RPMI7951 (cell line): Measurements from ENCODE around the gene DDX5. TPM values are rescaled to one million over a fixed set of nuclear protein-coding genes. Genes with fewer than 3 reads are reported as not detected.
"Not testable (repeated sequence)": the region's sequence is repeated elsewhere in the genome, so short reads cannot be mapped to it uniquely, and the experiment has no call there.

Experiments
- DNase-seq: peaks from one replicate; pipeline ENCODE4 v3.0.0-alpha.2; 2012; ENCODE audit warnings: low read depth
- total RNA-seq: library from RNA; depleted of rRNA; stranded (reverse); fragments of >200 nt; shearing (Covaris generic); gene quantifications from 2 replicates; pipeline ENCODE4 v1.2.3, GENCODE V29; 2014

DDX5 gene
- total RNA-seq, 1 experiment from 2014 or later, result 183 TPM

GRCh38 chr17:64492481-64493109 lies 13.5 kb downstream of the DDX5 start:
- peak; percentile 14 for DNase-seq

- DNase-seq, result peak; percentile 29
Measured at GRCh38 chr17:64491994-64492393, 14.1 kb downstream of the DDX5 start.

GRCh38 chr17:64491034-64491860 lies 14.8 kb downstream of the DDX5 start:
- peak; percentile 29 for DNase-seq

- DNase-seq, result no peak
Measured at GRCh38 chr17:64488301-64488700, 17.8 kb downstream of the DDX5 start.

GRCh38 chr17:64484380-64484779 lies 21.7 kb downstream of the DDX5 start:
- no peak for DNase-seq

GRCh38 chr17:64480951-64481350 lies 25.1 kb downstream of the DDX5 start:
- DNase-seq, result no peak

- DNase-seq, result no peak
Measured at GRCh38 chr17:64477849-64478248, 28.2 kb downstream of the DDX5 start.

- DNase-seq, result no peak
Measured at GRCh38 chr17:64472564-64472963, 33.5 kb downstream of the DDX5 start.

- DNase-seq, result no peak
Measured at GRCh38 chr17:64471440-64471839, 34.6 kb downstream of the DDX5 start.

- no peak for DNase-seq
Measured at GRCh38 chr17:64470625-64471024, 35.5 kb downstream of the DDX5 start.

GRCh38 chr17:64466834-64467233 lies 39.3 kb downstream of the DDX5 start:
- not testable (repeated sequence) for DNase-seq

GRCh38 chr17:64466019-64466735 lies 39.9 kb downstream of the DDX5 start:
- no peak for DNase-seq

GRCh38 chr17:64461788-64462187 lies 44.3 kb downstream of the DDX5 start:
- DNase-seq, result no peak

- DNase-seq, result no peak
Measured at GRCh38 chr17:64460955-64461354, 45.1 kb downstream of the DDX5 start.

GRCh38 chr17:64459818-64460217 lies 46.3 kb downstream of the DDX5 start:
- not testable (repeated sequence) for DNase-seq

- DNase-seq, result peak; percentile 41
Measured at GRCh38 chr17:64459284-64459747, 46.8 kb downstream of the DDX5 start.

GRCh38 chr17:64458756-64459155 lies 47.3 kb downstream of the DDX5 start:
- no peak for DNase-seq

GRCh38 chr17:64457156-64457555 lies 48.9 kb downstream of the DDX5 start:
- DNase-seq, result peak; percentile 16

- no peak for DNase-seq
Measured at GRCh38 chr17:64455993-64456885, 49.9 kb downstream of the DDX5 start.

GRCh38 chr17:64449545-64449944 lies 56.5 kb downstream of the DDX5 start:
- no peak for DNase-seq
